CD14-positive monocyte (primary cell): ENCODE data around the gene ADAMTS17. TPM values are rescaled to one million over a fixed set of nuclear protein-coding genes. Genes with fewer than 3 reads are reported as not detected.

Source experiments
- DNase-seq, 3 donors: peaks; one replicate each; pipeline ENCODE4 v3.0.0-alpha.2; 2011 to 2022
- H2AFZ ChIP-seq: 2 replicates; pipeline ENCODE4 v1.6.0; 2012; ENCODE audit warnings: mild to moderate bottlenecking, low read depth, low read length, inconsistent platforms; ENCODE audit not compliant: insufficient read depth, poor library complexity, severe bottlenecking
- H3K27ac ChIP-seq, 2 donors: 1 replicate in 1 of 2; 2 replicates in 1 of 2; pipeline ENCODE4 v1.5.1; 2012 to 2013; ENCODE audit warnings: low read length in 2 of 2, control low read depth in 1 of 2, inconsistent platforms in 1 of 2, low read depth in 1 of 2, mild to moderate bottlenecking in 1 of 2
- H3K27me3 ChIP-seq, 2 donors: one replicate each; pipeline versions ENCODE4 v1.6.0 to v1.6.1; 2011 to 2013; ENCODE audit warnings: low read length in 2 of 2; ENCODE audit not compliant: control insufficient read depth in 2 of 2, insufficient read depth in 2 of 2
- H3K36me3 ChIP-seq, 2 donors: replicated peaks in 1 of 2; 1 replicate in 1 of 2; 2 replicates in 1 of 2; pipeline versions ENCODE4 v1.5.1 to v1.6.1; 2012 to 2013; ENCODE audit warnings: low read length in 2 of 2, control low read depth in 1 of 2, inconsistent platforms in 1 of 2, mild to moderate bottlenecking in 1 of 2; ENCODE audit not compliant: insufficient read depth in 2 of 2, control insufficient read depth in 1 of 2
- H3K4me1 ChIP-seq, 2 donors: 1 replicate in 1 of 2; 2 replicates in 1 of 2; pipeline versions ENCODE4 v1.5.1 to v1.6.1; 2012 to 2013; ENCODE audit warnings: low read length in 2 of 2, control low read depth in 1 of 2, inconsistent platforms in 1 of 2, mild to moderate bottlenecking in 1 of 2, moderate library complexity in 1 of 2; ENCODE audit not compliant: insufficient read depth in 2 of 2, control insufficient read depth in 1 of 2
- H3K4me2 ChIP-seq: replicated peaks from 2 replicates; pipeline ENCODE3; 2012; ENCODE audit warnings: low read length, moderate library complexity, mild to moderate bottlenecking; ENCODE audit not compliant: poor library complexity, severe bottlenecking; ENCODE audit errors: extremely low read depth
- H3K4me3 ChIP-seq, 3 experiments: fragments of 200-600 bp in 1 of 3; sonication (generic) in 1 of 3; replicated peaks in 1 of 3; 1 replicate in 2 of 3; 2 replicates in 1 of 3; pipeline ENCODE4 v1.5.1; 2011 to 2013; ENCODE audit warnings: low read length in 3 of 3, mild to moderate bottlenecking in 3 of 3, control low read depth in 2 of 3, low read depth in 2 of 3, inconsistent platforms in 1 of 3, moderate library complexity in 1 of 3
- H3K79me2 ChIP-seq: 2 replicates; pipeline ENCODE4 v1.6.0; 2012; ENCODE audit warnings: mild to moderate bottlenecking, control low read depth, inconsistent platforms, low read length, moderate library complexity; ENCODE audit not compliant: insufficient read depth
- H3K9ac ChIP-seq: 2 replicates; pipeline ENCODE4 v1.6.0; 2017; ENCODE audit warnings: low read length, mild to moderate bottlenecking; ENCODE audit not compliant: insufficient read depth, poor library complexity, severe bottlenecking
- H3K9me3 ChIP-seq, 2 donors: replicated peaks in 1 of 2; 1 replicate in 1 of 2; 2 replicates in 1 of 2; pipeline versions ENCODE4 v1.5.1 to v1.6.1; 2012 to 2013; ENCODE audit warnings: low read length in 2 of 2, control low read depth in 1 of 2; ENCODE audit not compliant: control insufficient read depth in 1 of 2, insufficient read depth in 1 of 2
- H4K20me1 ChIP-seq: 2 replicates; pipeline ENCODE4 v1.6.0; 2012; ENCODE audit warnings: mild to moderate bottlenecking, low read length, control low read depth, moderate library complexity; ENCODE audit not compliant: insufficient read depth
- H3K27ac Mint-ChIP-seq, 7 donors: one replicate each; pipeline ENCODE4 v1.8.0; 2020; ENCODE audit warnings: mild to moderate bottlenecking in 7 of 7, mixed read lengths in 7 of 7, moderate library complexity in 6 of 7, inconsistent platforms in 2 of 7
- H3K27me3 Mint-ChIP-seq, 3 donors: one replicate each; pipeline ENCODE4 v1.8.0; 2021 to 2022; ENCODE audit warnings: low read depth in 3 of 3, mild to moderate bottlenecking in 3 of 3, mixed read lengths in 3 of 3, moderate library complexity in 3 of 3, inconsistent platforms in 1 of 3
- H3K36me3 Mint-ChIP-seq, 2 donors: one replicate each; pipeline ENCODE4 v1.8.0; 2020; ENCODE audit warnings: mixed read lengths in 2 of 2, inconsistent platforms in 1 of 2, mild to moderate bottlenecking in 1 of 2
- H3K4me1 Mint-ChIP-seq: one replicate; pipeline ENCODE4 v1.8.0; 2020; ENCODE audit warnings: mild to moderate bottlenecking, mixed read lengths
- H3K4me3 Mint-ChIP-seq, 2 donors: one replicate each; pipeline ENCODE4 v1.8.0; 2020; ENCODE audit warnings: mild to moderate bottlenecking in 2 of 2, mixed read lengths in 2 of 2, moderate library complexity in 1 of 2
- H3K9me3 Mint-ChIP-seq, 7 donors: one replicate each; pipeline ENCODE4 v1.8.0; 2020 to 2022; ENCODE audit warnings: mixed read lengths in 7 of 7, mild to moderate bottlenecking in 6 of 7, moderate library complexity in 6 of 7, inconsistent platforms in 2 of 7
- CTCF ChIP-seq: fragments of 200-600 bp; IDR thresholded peaks from one replicate; pipeline ENCODE4 v1.8.0; 2022; ENCODE audit warnings: antibody characterized with exemption, mild to moderate bottlenecking
- WGBS: methylation state at CpG from one replicate; pipeline ENCODE4 v1.1.5; 2013; ENCODE audit warnings: missing lambda C conversion rate; ENCODE audit not compliant: insufficient coverage; 5-methylcytosine and 5-hydroxymethylcytosine counted together
- intact Hi-C, 2 donors: fragments of 100-400 bp; cut with micrococcal nuclease; formaldehyde crosslinking; loops; one replicate each; pipeline versions ENCODE4 v1.15.0 to v1.15.1; 2023
- polyA plus RNA-seq, 3 donors: library from polyadenylated mRNA; depleted of rRNA in 1 of 3; unstranded in 2 of 3; stranded (reverse) in 1 of 3; fragments of 300-500 nt in 2 of 3; fragments of >200 nt in 1 of 3; fragmentation: Illumina TruSeq in 2 of 3; gene quantifications; 1 replicate in 2 of 3; 2 replicates in 1 of 3; pipeline ENCODE4 v1.2.3, GENCODE V29; 2012 to 2021

ADAMTS17 gene
- polyA plus RNA-seq, 3 donors, result 0.03 to 0.25 TPM; not detected in 1

- H2AFZ ChIP-seq, result no peak overlapping the region
- no peaks in the 10 kb centered on the region for H3K36me3 Mint-ChIP-seq
- no peaks in the 10 kb centered on the region for H3K9me3 ChIP-seq
- no peaks in the 10 kb centered on the region for H3K4me1 Mint-ChIP-seq
- H3K27ac Mint-ChIP-seq, result no peak overlapping the region
- H3K27ac ChIP-seq, result no peak overlapping the region
- H3K27me3 Mint-ChIP-seq, result peaks cover 1 to 2% (median 1%) of the 10 kb centered on the region in 3 donors
- TF ChIP-seq CTCF, result no peak
- 81% methylated on average over 11 of the region's 17 CpGs for WGBS
- H3K79me2 ChIP-seq, result no peaks in the 10 kb centered on the region
- no peaks in the 10 kb centered on the region for H3K27me3 ChIP-seq
- H3K4me3 Mint-ChIP-seq, result no peak overlapping the region
- peaks cover 0 to 9% (median 3%) of the 10 kb centered on the region in 7 donors for H3K9me3 Mint-ChIP-seq
- H3K4me2 ChIP-seq, result no peak overlapping the region
- H3K9ac ChIP-seq, result no peak overlapping the region
- H3K4me3 ChIP-seq, result no peak overlapping the region
- H3K4me1 ChIP-seq, result no peaks in the 10 kb centered on the region
- H3K36me3 ChIP-seq, result no peaks in the 10 kb centered on the region
- no peaks in the 10 kb centered on the region for H4K20me1 ChIP-seq
- DNase-seq, result no peak
- intact Hi-C loops, result loop anchor here in 1 of 2 donors (10.0 kb wide), 1 partner anchor 58 kb away; no protein-coding TSS in a partner anchor
Measured at GRCh38 chr15:100002787-100003536, 338.8 kb downstream of the ADAMTS17 start.

GRCh38 chr15:100002086-100002620 is 339.6 kb downstream of the ADAMTS17 start:
- intact Hi-C loops, result loop anchor here in 1 of 2 donors (10.0 kb wide), 1 partner anchor 57 kb away; no protein-coding TSS in a partner anchor
- H3K27ac ChIP-seq, result no peak overlapping the region

More at GRCh38 chr15:100002086-100002620, 339.6 kb downstream of the ADAMTS17 start:
- Mint-ChIP-seq H3K9me3 (peaks cover 0 to 6% (median 0%) of the 10 kb centered on the region in 7 donors), H3K27ac (no peak overlapping the region), H3K4me1 (no peaks in the 10 kb centered on the region), H3K27me3 (peaks cover 1 to 2% (median 1%) of the 10 kb centered on the region in 3 donors), H3K4me3 (no peak overlapping the region), H3K36me3 (no peaks in the 10 kb centered on the region)
- Histone ChIP-seq H3K4me2 (no peak overlapping the region), H3K36me3 (no peaks in the 10 kb centered on the region), H3K79me2 (no peaks in the 10 kb centered on the region), H3K9me3 (no peaks in the 10 kb centered on the region), H3K4me1 (no peaks in the 10 kb centered on the region), H4K20me1 (no peaks in the 10 kb centered on the region), H2AFZ (no peak overlapping the region), H3K27me3 (no peaks in the 10 kb centered on the region), H3K4me3 (no peak overlapping the region), H3K9ac (no peak overlapping the region)
- TF ChIP-seq CTCF, result no peak
- WGBS, result 75% methylated on average over 10 of the region's 16 CpGs
- no peak for DNase-seq
